B cell (primary cell): ENCODE results near the gene FBXL13. TPM values are rescaled to one million over a fixed set of nuclear protein-coding genes. Genes with fewer than 3 reads are reported as not detected.

Experiments used
- ATAC-seq: fragments of 200-7000 bp; cut with Tn5 transposase; one replicate; pipeline ENCODE4 v1.10.0; 2021; ENCODE audit warnings: low read depth, mild to moderate bottlenecking, moderate number of reproducible peaks, moderate library complexity
- CTCF ChIA-PET: fragments of 350-600 bp; sonication (Branson Sonifier 250); formaldehyde crosslinking; loops from one replicate; lab custom pipeline; 2021; ENCODE audit warnings: antibody characterized with exemption, inconsistent platforms; lab: Charles Lee
- POLR2A ChIA-PET: fragments of 350-600 bp; sonication (Branson Sonifier 250); formaldehyde crosslinking; loops from one replicate; lab custom pipeline; 2021; ENCODE audit warnings: antibody characterized with exemption; lab: Charles Lee
- DNase-seq: peaks from one replicate; pipeline ENCODE4 v3.0.0; 2013
- H2AFZ ChIP-seq: 2 replicates; pipeline ENCODE4 v1.6.1; 2012; ENCODE audit warnings: mild to moderate bottlenecking, low read depth, low read length; ENCODE audit not compliant: insufficient read depth, poor library complexity, severe bottlenecking
- H3K27ac ChIP-seq, 2 donors: 1 replicate in 1 of 2; 2 replicates in 1 of 2; pipeline ENCODE4 v1.5.1; 2012 to 2013; ENCODE audit warnings: low read length in 2 of 2, mild to moderate bottlenecking in 2 of 2, moderate library complexity in 1 of 2
- H3K27me3 ChIP-seq, 4 experiments: fragments of 200-600 bp in 1 of 4; sonication (generic) in 1 of 4; replicated peaks in 1 of 4; 1 replicate in 2 of 4; 2 replicates in 2 of 4; pipeline versions ENCODE4 v1.6.1 to v1.7.0; 2013 to 2016; ENCODE audit warnings: low read length in 3 of 4, mild to moderate bottlenecking in 2 of 4, mixed read lengths in 1 of 4, moderate library complexity in 1 of 4; ENCODE audit not compliant: insufficient read depth in 4 of 4, control insufficient read depth in 3 of 4; ENCODE audit errors: control extremely low read depth in 1 of 4
- H3K36me3 ChIP-seq, 2 experiments: replicated peaks in 1 of 2; 1 replicate in 1 of 2; 2 replicates in 1 of 2; pipeline versions ENCODE4 v1.6.1 to v1.7.1; 2013; ENCODE audit warnings: low read length in 1 of 2; ENCODE audit not compliant: insufficient read depth in 2 of 2, control insufficient read depth in 1 of 2; ENCODE audit errors: control extremely low read depth in 1 of 2, extremely low read depth in 1 of 2
- H3K4me1 ChIP-seq, 2 donors: fragments of 200-600 bp in 1 of 2; sonication (generic) in 1 of 2; 1 replicate in 1 of 2; 2 replicates in 1 of 2; pipeline versions ENCODE4 v1.5.1 to v1.6.1; 2013 to 2017; ENCODE audit warnings: low read length in 2 of 2; ENCODE audit not compliant: control insufficient read depth in 2 of 2, insufficient read depth in 2 of 2
- H3K4me2 ChIP-seq: replicated peaks from 2 replicates; pipeline ENCODE3; 2012; ENCODE audit warnings: mild to moderate bottlenecking, low read depth, low read length; ENCODE audit not compliant: poor library complexity, severe bottlenecking
- H3K4me3 ChIP-seq, 5 experiments: fragments of 200-600 bp in 1 of 5; sonication (generic) in 1 of 5; 1 replicate in 3 of 5; 2 replicates in 2 of 5; pipeline versions ENCODE4 v1.5.1 to v1.7.0; 2011 to 2016; ENCODE audit warnings: low read length in 4 of 5, mild to moderate bottlenecking in 4 of 5, low read depth in 2 of 5, control low read depth in 1 of 5, moderate library complexity in 1 of 5; ENCODE audit not compliant: insufficient read depth in 1 of 5; ENCODE audit errors: control extremely low read depth in 1 of 5, extremely low read depth in 1 of 5
- H3K79me2 ChIP-seq: fragments of 200-600 bp; sonication (generic); one replicate; pipeline ENCODE4 v1.6.0; 2016; ENCODE audit warnings: low read length; ENCODE audit not compliant: control insufficient read depth, insufficient read depth
- H3K9ac ChIP-seq: fragments of 200-600 bp; sonication (generic); 2 replicates; pipeline ENCODE4 v1.6.1; 2017; ENCODE audit warnings: mild to moderate bottlenecking, low read length, moderate library complexity
- H3K9me3 ChIP-seq, 3 donors: one replicate each; pipeline versions ENCODE4 v1.6.1 to v1.7.1; 2013; ENCODE audit warnings: low read length in 2 of 3; ENCODE audit not compliant: control insufficient read depth in 2 of 3, insufficient read depth in 1 of 3; ENCODE audit errors: control extremely low read depth in 1 of 3
- H4K20me1 ChIP-seq: 2 replicates; pipeline ENCODE4 v1.6.0; 2012; ENCODE audit warnings: mild to moderate bottlenecking, low read length; ENCODE audit not compliant: insufficient read depth, control insufficient read depth, poor library complexity, severe bottlenecking
- H3K27ac Mint-ChIP-seq: one replicate; pipeline ENCODE4 v1.8.0; 2021; ENCODE audit warnings: mixed read lengths
- H3K27me3 Mint-ChIP-seq: one replicate; pipeline ENCODE4 v1.8.0; 2021; ENCODE audit warnings: mixed read lengths
- H3K4me1 Mint-ChIP-seq: one replicate; pipeline ENCODE4 v1.8.0; 2021; ENCODE audit warnings: mixed read lengths
- H3K4me3 Mint-ChIP-seq: one replicate; pipeline ENCODE4 v1.8.0; 2021; ENCODE audit warnings: mixed read lengths
- H3K9me3 Mint-ChIP-seq: one replicate; pipeline ENCODE4 v1.8.0; 2022; ENCODE audit warnings: mixed read lengths; ENCODE audit not compliant: insufficient read depth
- EZH2 ChIP-seq: IDR thresholded peaks from 2 replicates; pipeline ENCODE4 v1.6.1; 2012; ENCODE audit warnings: borderline replicate concordance, low read depth, mild to moderate bottlenecking, moderate library complexity, low read length; ENCODE audit not compliant: insufficient read depth, poor library complexity, severe bottlenecking
- WGBS: methylation state at CpG from one replicate; pipeline ENCODE4 v1.1.5; 2013; ENCODE audit warnings: missing lambda C conversion rate; ENCODE audit not compliant: insufficient coverage; 5-methylcytosine and 5-hydroxymethylcytosine counted together
- intact Hi-C: fragments of 100-400 bp; cut with micrococcal nuclease; formaldehyde crosslinking; loops from one replicate; pipeline ENCODE4 v1.10.0; 2022
- polyA plus RNA-seq: library from polyadenylated mRNA; depleted of rRNA; stranded (reverse); fragments of >200 nt; gene quantifications from 2 replicates; pipeline ENCODE4 v1.2.3, GENCODE V29; 2012
- total RNA-seq, 2 donors: library from RNA; stranded (reverse); fragments of 120-200 nt in 1 of 2; gene quantifications; 1 replicate in 1 of 2; 2 replicates in 1 of 2; pipeline versions ENCODE4 v1.2.3 to v1.2.4, GENCODE V29; 2013 to 2022
- TF ChIP-seq, protein P1 (sequence below): fragments of 200-600 bp; IDR thresholded peaks from one replicate; pipeline ENCODE4 v1.8.0; 2022; ENCODE audit warnings: antibody characterized with exemption, mild to moderate bottlenecking

The FBXL13 gene
- total and polyA plus RNA-seq, 2 donors (not counting 1 experiment from before 2014, with no cell fraction given), result 0.22 to 4.0 TPM

DNA sequence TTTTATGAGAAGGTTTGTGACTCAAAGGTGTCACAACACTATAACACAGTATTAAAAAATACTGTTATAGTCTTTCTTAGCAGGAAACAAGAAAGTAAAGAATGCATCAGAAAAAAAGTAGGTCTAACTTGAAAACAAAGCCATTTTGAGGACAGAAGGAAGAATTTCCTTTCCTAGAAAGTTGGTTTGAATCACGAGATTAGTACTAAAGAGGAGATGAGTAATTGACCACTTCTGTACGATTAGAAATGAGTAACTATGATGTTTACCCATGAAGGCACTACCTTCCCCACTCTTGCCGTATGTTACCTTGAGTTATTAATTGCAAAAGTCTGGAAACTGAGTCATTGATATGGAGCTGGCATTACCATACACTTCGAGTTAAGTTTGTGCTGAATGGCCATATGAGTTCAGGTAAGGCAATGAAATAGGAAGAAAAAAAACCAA, 260.5 kb downstream of the FBXL13 start:
- Histone ChIP-seq H4K20me1 (no peaks in the 10 kb centered on the region), H3K4me1 (no peaks in the 10 kb centered on the region), H3K36me3 (no peaks in the 10 kb centered on the region), H3K27me3 (no peaks in the 10 kb centered on the region), H3K9ac (no peak overlapping the region), H3K4me3 (no peak overlapping the region), H3K4me2 (no peak overlapping the region), H3K9me3 (no peaks in the 10 kb centered on the region), H2AFZ (no peak overlapping the region), H3K27ac (no peak overlapping the region), H3K79me2 (no peaks in the 10 kb centered on the region)
- DNase-seq (no peak), ATAC-seq (no peak)
- Mint-ChIP-seq H3K27ac (no peak overlapping the region), H3K4me3 (no peak overlapping the region), H3K9me3 (no peaks in the 10 kb centered on the region), H3K4me1 (no peaks in the 10 kb centered on the region), H3K27me3 (no peaks in the 10 kb centered on the region)
- no peak for TF ChIP-seq EZH2
- TF ChIP-seq, protein P1, sequence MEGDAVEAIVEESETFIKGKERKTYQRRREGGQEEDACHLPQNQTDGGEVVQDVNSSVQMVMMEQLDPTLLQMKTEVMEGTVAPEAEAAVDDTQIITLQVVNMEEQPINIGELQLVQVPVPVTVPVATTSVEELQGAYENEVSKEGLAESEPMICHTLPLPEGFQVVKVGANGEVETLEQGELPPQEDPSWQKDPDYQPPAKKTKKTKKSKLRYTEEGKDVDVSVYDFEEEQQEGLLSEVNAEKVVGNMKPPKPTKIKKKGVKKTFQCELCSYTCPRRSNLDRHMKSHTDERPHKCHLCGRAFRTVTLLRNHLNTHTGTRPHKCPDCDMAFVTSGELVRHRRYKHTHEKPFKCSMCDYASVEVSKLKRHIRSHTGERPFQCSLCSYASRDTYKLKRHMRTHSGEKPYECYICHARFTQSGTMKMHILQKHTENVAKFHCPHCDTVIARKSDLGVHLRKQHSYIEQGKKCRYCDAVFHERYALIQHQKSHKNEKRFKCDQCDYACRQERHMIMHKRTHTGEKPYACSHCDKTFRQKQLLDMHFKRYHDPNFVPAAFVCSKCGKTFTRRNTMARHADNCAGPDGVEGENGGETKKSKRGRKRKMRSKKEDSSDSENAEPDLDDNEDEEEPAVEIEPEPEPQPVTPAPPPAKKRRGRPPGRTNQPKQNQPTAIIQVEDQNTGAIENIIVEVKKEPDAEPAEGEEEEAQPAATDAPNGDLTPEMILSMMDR, result no peak
- CTCF ChIA-PET, result no interaction called here
- no CpG with 5 or more reads among the region's 4 CpGs for WGBS
- intact Hi-C loops, result no loop called here
- POLR2A ChIA-PET, result no interaction called here

DNA sequence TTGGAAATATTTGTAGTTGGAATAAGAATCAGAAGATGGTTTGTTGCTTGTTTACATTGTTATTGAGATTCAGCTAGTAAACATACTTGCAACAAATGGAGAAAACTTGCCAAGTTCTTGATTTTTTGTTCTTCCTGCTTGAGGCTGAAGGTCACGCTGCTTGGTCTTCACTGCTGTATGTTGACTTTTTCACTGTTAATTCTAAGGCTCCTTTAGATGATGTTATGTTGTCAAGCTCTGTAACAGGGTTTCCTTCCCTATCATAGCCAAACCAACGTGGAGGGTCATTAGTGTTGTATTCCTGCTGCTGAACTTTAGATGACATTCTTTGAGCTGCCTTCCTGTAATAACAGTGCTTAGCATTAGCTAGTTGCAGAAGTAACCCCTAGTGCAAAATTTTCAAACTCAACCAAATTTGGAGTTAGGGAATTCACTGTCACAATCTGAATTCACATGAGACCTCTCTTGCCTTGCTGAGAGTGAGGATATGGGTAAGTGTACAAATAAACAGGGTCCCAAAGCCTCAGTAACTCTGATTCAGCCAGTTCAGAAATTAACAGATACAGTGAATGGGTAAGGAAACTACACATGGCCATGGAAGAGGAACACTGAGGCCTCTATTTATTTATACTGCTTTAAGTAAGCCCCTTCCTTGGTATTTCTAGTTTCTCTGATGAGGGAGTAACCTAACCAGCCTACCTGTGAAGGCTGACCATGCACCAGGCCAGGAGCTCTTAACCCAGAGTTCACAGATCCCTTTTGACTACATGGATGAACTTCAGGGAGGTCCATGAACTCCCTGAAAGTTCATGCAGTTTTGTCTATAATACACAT, 261.2 kb downstream of the FBXL13 start:
- POLR2A ChIA-PET, result no interaction called here
- TF ChIP-seq, protein P1, result no peak
- no peak for TF ChIP-seq EZH2

More for the DNA sequence above, 261.2 kb downstream of the FBXL13 start:
- H3K9me3 Mint-ChIP-seq, result no peaks in the 10 kb centered on the region
- Histone ChIP-seq H3K4me2 (no peak overlapping the region), H3K4me1 (no peaks in the 10 kb centered on the region), H4K20me1 (no peaks in the 10 kb centered on the region), H3K27me3 (no peaks in the 10 kb centered on the region), H3K9me3 (no peaks in the 10 kb centered on the region), H3K36me3 (no peaks in the 10 kb centered on the region), H2AFZ (no peak overlapping the region), H3K27ac (no peak overlapping the region), H3K79me2 (no peaks in the 10 kb centered on the region), H3K4me3 (no peak overlapping the region), H3K9ac (no peak overlapping the region)
- no peak overlapping the region for H3K27ac Mint-ChIP-seq
- intact Hi-C loops, result no loop called here
- no peaks in the 10 kb centered on the region for H3K4me1 Mint-ChIP-seq
- DNase-seq (no peak), ATAC-seq (no peak)
- no CpG with 5 or more reads among the region's 2 CpGs for WGBS
- no peak overlapping the region for H3K4me3 Mint-ChIP-seq
- CTCF ChIA-PET, result no interaction called here
- no peaks in the 10 kb centered on the region for H3K27me3 Mint-ChIP-seq
